SK-N-SH (cell line): ENCODE results near the gene RBM4B. TPM values are rescaled to one million over a fixed set of nuclear protein-coding genes. Genes with fewer than 3 reads are reported as not detected.

Experiments used
- CTCF ChIA-PET: fragments of 300-600, 350-600 bp; formaldehyde crosslinking; extraction: SDS; loops from one replicate; lab custom pipeline; 2021; lab: Yijun Ruan, JAX
- POLR2A ChIA-PET: fragments of 350-600 bp; sonication (Branson Sonifier 250); formaldehyde crosslinking; extraction: SDS; loops from one replicate; lab custom pipeline; 2020; ENCODE audit warnings: antibody characterized with exemption, inconsistent platforms; lab: Yijun Ruan, JAX
- DNase-seq: peaks from one replicate; pipeline ENCODE4 v3.0.0; 2012
- H2AFZ ChIP-seq: fragments of 200-600 bp; sonication (generic); 2 replicates; pipeline ENCODE4 v1.8.1; 2016; ENCODE audit warnings: antibody characterized with exemption, mild to moderate bottlenecking, low read depth
- H3F3A ChIP-seq: fragments of 200-600 bp; sonication (generic); replicated peaks from 2 replicates; pipeline ENCODE3; 2016; ENCODE audit warnings: antibody characterized with exemption, mild to moderate bottlenecking; ENCODE audit not compliant: insufficient read depth
- H3K27ac ChIP-seq, 2 experiments: fragments of 200-500 bp in 1 of 2; fragments of 200-600 bp in 1 of 2; sonication (Bioruptor generic) in 1 of 2; sonication (generic), shearing (Covaris generic) in 1 of 2; 2 replicates each; pipeline versions ENCODE4 v1.5.1 to v1.6.1; 2014 to 2016; ENCODE audit warnings: low read depth in 2 of 2, inconsistent platforms in 1 of 2, low read length in 1 of 2, mild to moderate bottlenecking in 1 of 2, mixed read lengths in 1 of 2
- H3K27me3 ChIP-seq: fragments of 200-600 bp; sonication (generic), shearing (Covaris generic); 2 replicates; pipeline ENCODE4 v1.6.1; 2016; ENCODE audit warnings: mixed run types; ENCODE audit not compliant: insufficient read depth
- H3K36me3 ChIP-seq, 2 experiments: fragments of 200-500 bp in 1 of 2; fragments of 200-600 bp in 1 of 2; sonication (Bioruptor generic) in 1 of 2; sonication (generic) in 1 of 2; replicated peaks in 1 of 2; 2 replicates each; pipeline versions ENCODE3 to v1.5.1; 2014 to 2016; ENCODE audit warnings: low read length in 1 of 2, mild to moderate bottlenecking in 1 of 2; ENCODE audit not compliant: insufficient read depth in 2 of 2, control insufficient read depth in 1 of 2
- H3K4me1 ChIP-seq, 2 experiments: fragments of 200-500 bp in 1 of 2; fragments of 200-600 bp in 1 of 2; sonication (Bioruptor generic) in 1 of 2; sonication (generic), shearing (Covaris generic) in 1 of 2; 2 replicates each; pipeline versions ENCODE4 v1.5.1 to v1.6.1; 2014 to 2016; ENCODE audit warnings: low read depth in 1 of 2, low read length in 1 of 2, mixed run types in 1 of 2; ENCODE audit not compliant: insufficient read depth in 2 of 2, control insufficient read depth in 1 of 2
- H3K4me2 ChIP-seq: fragments of 200-600 bp; sonication (generic), shearing (Covaris generic); 2 replicates; pipeline ENCODE4 v1.6.1; 2017; ENCODE audit warnings: mixed run types
- H3K4me3 ChIP-seq, 2 experiments: fragments of 200-500 bp in 1 of 2; fragments of 200-600 bp in 1 of 2; sonication (Bioruptor generic) in 1 of 2; sonication (generic), shearing (Covaris generic) in 1 of 2; 2 replicates each; pipeline versions ENCODE4 v1.5.1 to v1.8.1; 2014 to 2016; ENCODE audit warnings: low read depth in 2 of 2, inconsistent platforms in 1 of 2, low read length in 1 of 2, mild to moderate bottlenecking in 1 of 2, mixed read lengths in 1 of 2, moderate library complexity in 1 of 2
- H3K79me2 ChIP-seq: fragments of 200-600 bp; sonication (generic); 2 replicates; pipeline ENCODE4 v1.8.1; 2017; ENCODE audit warnings: mild to moderate bottlenecking; ENCODE audit not compliant: insufficient read depth
- H3K9ac ChIP-seq: fragments of 200-600 bp; sonication (generic); 2 replicates; pipeline ENCODE4 v1.6.1; 2017; ENCODE audit warnings: mixed run types
- H3K9me2 ChIP-seq: fragments of 200-600 bp; sonication (generic); 2 replicates; pipeline ENCODE4 v1.6.1; 2017; ENCODE audit warnings: mixed run types
- H3K9me3 ChIP-seq: fragments of 200-600 bp; sonication (generic); 2 replicates; pipeline ENCODE4 v1.6.1; 2017; ENCODE audit warnings: mixed run types, mild to moderate bottlenecking, moderate library complexity
- H4K20me1 ChIP-seq: fragments of 200-600 bp; sonication (generic); 2 replicates; pipeline ENCODE4 v1.6.1; 2017; ENCODE audit warnings: mild to moderate bottlenecking, mixed run types; ENCODE audit not compliant: insufficient read depth
- CTCF ChIP-seq: fragments of 200-600 bp; sonication (generic); IDR thresholded peaks from 2 replicates; pipeline ENCODE4 v1.6.1; 2017; ENCODE audit warnings: antibody characterized with exemption, mild to moderate bottlenecking, moderate library complexity
- ELF1 ChIP-seq: IDR thresholded peaks from 2 replicates; pipeline ENCODE4 v1.4.0; 2012
- EP300 ChIP-seq, 2 experiments: IDR thresholded peaks; 2 replicates each; pipeline versions ENCODE4 v1.4.0 to v1.6.1; 2012; ENCODE audit warnings: borderline replicate concordance in 1 of 2, low read depth in 1 of 2, low read length in 1 of 2
- EZH2phosphoT487 ChIP-seq: fragments of 200-600 bp; sonication (generic); IDR thresholded peaks from 2 replicates; pipeline ENCODE4 v1.6.1; 2017; ENCODE audit warnings: low read depth, mixed run types, mild to moderate bottlenecking, antibody characterized with exemption, moderate library complexity, borderline replicate concordance
- FOSL2 ChIP-seq: IDR thresholded peaks from 2 replicates; pipeline ENCODE4 v1.4.0; 2012; ENCODE audit warnings: low read depth, mild to moderate bottlenecking, moderate library complexity, borderline replicate concordance
- FOXJ3 ChIP-seq: sonication (generic); formaldehyde crosslinking; IDR thresholded peaks from 2 replicates; pipeline ENCODE4 v1.5.1; 2020; ENCODE audit warnings: mild to moderate bottlenecking, missing genetic modification reagents
- GATA2 ChIP-seq: sonication (generic); formaldehyde crosslinking; IDR thresholded peaks from 2 replicates; pipeline ENCODE4 v1.5.0; 2020; ENCODE audit warnings: mild to moderate bottlenecking, missing genetic modification reagents
- IRF3 ChIP-seq: fragments of 150-350 bp; IDR thresholded peaks from 2 replicates; pipeline ENCODE4 v1.6.1; 2016; ENCODE audit warnings: mild to moderate bottlenecking, low read depth, low read length
- JUND ChIP-seq: IDR thresholded peaks from 2 replicates; pipeline ENCODE4 v1.4.0; 2012
- MAX ChIP-seq: IDR thresholded peaks from 2 replicates; pipeline ENCODE4 v1.4.0; 2012; ENCODE audit warnings: low read depth
- PBX3 ChIP-seq: IDR thresholded peaks from 2 replicates; pipeline ENCODE4; 2012
- RAD21 ChIP-seq: IDR thresholded peaks from 2 replicates; pipeline ENCODE4 v1.6.1; 2012; ENCODE audit warnings: mild to moderate bottlenecking, low read length
- REST ChIP-seq: IDR thresholded peaks from 2 replicates; pipeline ENCODE4 v1.6.1; 2012; ENCODE audit warnings: mild to moderate bottlenecking, low read depth, low read length, moderate library complexity
- RFX5 ChIP-seq: IDR thresholded peaks from 2 replicates; pipeline ENCODE4 v1.6.1; 2012; ENCODE audit warnings: mild to moderate bottlenecking, improper control_type of control experiment, low read length
- SIN3A ChIP-seq: IDR thresholded peaks from 2 replicates; pipeline ENCODE4 v1.6.1; 2012; ENCODE audit warnings: low read depth, mild to moderate bottlenecking, low read length, moderate library complexity, borderline replicate concordance
- SMC3 ChIP-seq: IDR thresholded peaks from 2 replicates; pipeline ENCODE4 v1.6.1; 2012; ENCODE audit warnings: low read depth, low read length, improper control_type of control experiment
- TAF1 ChIP-seq: IDR thresholded peaks from 2 replicates; pipeline ENCODE4 v1.6.1; 2012; ENCODE audit warnings: low read depth, mild to moderate bottlenecking, low read length, moderate library complexity, borderline replicate concordance
- TEAD4 ChIP-seq: IDR thresholded peaks from 2 replicates; pipeline ENCODE4 v1.4.0; 2012; ENCODE audit warnings: mild to moderate bottlenecking, borderline replicate concordance; ENCODE audit not compliant: insufficient read depth
- USF2 ChIP-seq: fragments of 150-350 bp; IDR thresholded peaks from 2 replicates; pipeline ENCODE4 v1.6.1; 2017; ENCODE audit warnings: antibody characterized with exemption, low read length, low read depth, borderline replicate concordance
- WGBS: methylation state at CpG from one replicate; pipeline ENCODE4 v1.1.6; 2017; ENCODE audit warnings: low lambda C conversion rate; 5-methylcytosine and 5-hydroxymethylcytosine counted together
- polyA plus RNA-seq, 3 experiments: library from polyadenylated mRNA; depleted of rRNA; stranded (reverse); fragments of >200 nt; gene quantifications; 2 replicates each; pipeline ENCODE4 v1.2.3, GENCODE V29; 2012

RBM4B gene
- polyA plus RNA-seq, 1 of the 3 experiments (the other 2 are of a cell fraction): 31.1 TPM

- POLR2A ChIA-PET: no interaction called here
- no peak for DNase-seq
- no peak overlapping the region for H3K4me2 ChIP-seq
- H3K79me2 ChIP-seq: no peaks in the 10 kb centered on the region
- CTCF ChIA-PET: interaction anchor here (1.6 kb wide), 1 partner anchor 12 kb away, joined by 4 read pairs; no protein-coding TSS in a partner anchor
- no peaks in the 10 kb centered on the region for H3K9me3 ChIP-seq
- no peak overlapping the region for H3K9ac ChIP-seq
- peaks cover 0 to 12% of the 10 kb centered on the region in 2 experiments for H3K36me3 ChIP-seq
- 92% methylated on average over 8 of the region's 9 CpGs for WGBS
- no peak overlapping the region for H3K4me3 ChIP-seq
- H3K27ac ChIP-seq: no peak overlapping the region
- no peaks in the 10 kb centered on the region for H3K4me1 ChIP-seq
- TF ChIP-seq CTCF (no peak), TAF1 (no peak), SMC3 (no peak), MAX (no peak), REST (no peak), EP300 (IDR thresholded peaks at IDR 0.05; ENCODE audit: borderline replicate concordance in 1 of 2, low read depth in 1 of 2, low read length in 1 of 2) (no peak), FOXJ3 (CRISPR knock-in tag) (no peak), GATA2 (CRISPR knock-in tag) (no peak), SIN3A (no peak), IRF3 (no peak), JUND (no peak), FOSL2 (no peak), TEAD4 (no peak), RAD21 (no peak), PBX3 (no peak), EZH2phosphoT487 (no peak), RFX5 (no peak), USF2 (no peak), ELF1 (no peak)
- TF ChIP-seq, all 33 proteins: peak for 0
- Histone ChIP-seq H3K27me3 (no peaks in the 10 kb centered on the region), H3K9me2 (no peaks in the 10 kb centered on the region), H3F3A (no peaks in the 10 kb centered on the region), H4K20me1 (no peaks in the 10 kb centered on the region), H2AFZ (no peak overlapping the region)
Measured at GRCh38 chr11:66706989-66707388, 29.3 kb upstream of the RBM4B start.
